GM12874 (cell line): ENCODE measurements around the gene PCCA.

Experiments used
- CTCF ChIP-seq: IDR thresholded peaks from 2 replicates; pipeline ENCODE4 v1.5.1; 2011; ENCODE audit warnings: low read depth, mild to moderate bottlenecking, control low read depth, low read length, moderate library complexity; ENCODE audit not compliant: insufficient read depth

Gene PCCA

GRCh38 chr13:100495455-100495854 lies 406.6 kb downstream of the PCCA start:
- no peak for TF ChIP-seq CTCF

GRCh38 chr13:100497389-100497788 lies 408.5 kb downstream of the PCCA start:
- no peak for TF ChIP-seq CTCF

GRCh38 chr13:100502446-100502845 lies 413.6 kb downstream of the PCCA start:
- TF ChIP-seq CTCF: no peak

- TF ChIP-seq CTCF: no peak
Observed at GRCh38 chr13:100503622-100504021, 414.7 kb downstream of the PCCA start.

GRCh38 chr13:100506154-100506553 lies 417.3 kb downstream of the PCCA start:
- TF ChIP-seq CTCF: no peak

GRCh38 chr13:100506600-100507422 lies 417.9 kb downstream of the PCCA start:
- no peak for TF ChIP-seq CTCF

- no peak for TF ChIP-seq CTCF
Observed at GRCh38 chr13:100508455-100508854, 419.6 kb downstream of the PCCA start.

- TF ChIP-seq CTCF: no peak
Observed at GRCh38 chr13:100508996-100509395, 420.1 kb downstream of the PCCA start.
